Astrocyte (in vitro differentiated cells and primary cell): Measurements from ENCODE around the gene GRAP2.

Experiments used
- CTCF ChIP-seq: IDR thresholded peaks from 2 replicates; pipeline ENCODE4 v1.5.1; 2011; ENCODE audit warnings: low read depth, mild to moderate bottlenecking, inconsistent platforms, low read length, moderate library complexity; ENCODE audit not compliant: insufficient read depth
- EZH2 ChIP-seq: IDR thresholded peaks from 2 replicates; pipeline ENCODE4 v1.6.1; 2012; ENCODE audit warnings: mild to moderate bottlenecking, low read length, inconsistent platforms; ENCODE audit not compliant: insufficient read depth

- TF ChIP-seq CTCF (no peak), EZH2 (no peak)
Measured at GRCh38 chr22:39894554-39895092, 6.3 kb upstream of the GRAP2 start.
